HL-60 (cell line): ENCODE results near the gene RNF130.

Experiments used
- POLR2AphosphoS5 ChIP-seq: IDR thresholded peaks from 2 replicates; pipeline ENCODE4 v1.6.1; 2012; ENCODE audit warnings: low read depth
- REST ChIP-seq: IDR thresholded peaks from 2 replicates; pipeline ENCODE4 v1.6.1; 2012; ENCODE audit warnings: low read depth; ENCODE audit not compliant: insufficient replicate concordance
- TF ChIP-seq, protein P1 (sequence below): IDR thresholded peaks from one replicate; pipeline ENCODE4 v1.5.1; 2011; ENCODE audit warnings: low read length, control low read depth, inconsistent platforms; ENCODE audit not compliant: insufficient read depth

DNA sequence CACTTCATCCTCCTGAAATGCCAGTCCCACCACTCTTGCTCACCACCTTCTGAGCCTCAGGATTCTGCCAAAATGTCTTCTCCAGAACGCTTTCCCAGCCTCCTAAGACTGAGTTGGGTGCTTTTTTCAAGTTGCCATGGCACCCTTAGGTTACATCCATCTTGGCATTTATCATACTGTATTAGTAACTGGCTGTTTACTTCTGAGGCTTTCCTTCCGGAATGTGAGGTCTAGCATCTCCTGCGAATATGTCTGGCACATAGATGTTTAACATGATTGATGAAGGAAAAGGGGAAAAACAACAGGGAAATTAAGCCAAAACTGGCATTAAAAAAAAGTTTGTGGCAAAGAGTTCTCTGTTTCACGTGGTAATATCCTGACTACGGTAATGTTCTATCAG lies 24.9 kb downstream of the RNF130 start:
- TF ChIP-seq, protein P1, sequence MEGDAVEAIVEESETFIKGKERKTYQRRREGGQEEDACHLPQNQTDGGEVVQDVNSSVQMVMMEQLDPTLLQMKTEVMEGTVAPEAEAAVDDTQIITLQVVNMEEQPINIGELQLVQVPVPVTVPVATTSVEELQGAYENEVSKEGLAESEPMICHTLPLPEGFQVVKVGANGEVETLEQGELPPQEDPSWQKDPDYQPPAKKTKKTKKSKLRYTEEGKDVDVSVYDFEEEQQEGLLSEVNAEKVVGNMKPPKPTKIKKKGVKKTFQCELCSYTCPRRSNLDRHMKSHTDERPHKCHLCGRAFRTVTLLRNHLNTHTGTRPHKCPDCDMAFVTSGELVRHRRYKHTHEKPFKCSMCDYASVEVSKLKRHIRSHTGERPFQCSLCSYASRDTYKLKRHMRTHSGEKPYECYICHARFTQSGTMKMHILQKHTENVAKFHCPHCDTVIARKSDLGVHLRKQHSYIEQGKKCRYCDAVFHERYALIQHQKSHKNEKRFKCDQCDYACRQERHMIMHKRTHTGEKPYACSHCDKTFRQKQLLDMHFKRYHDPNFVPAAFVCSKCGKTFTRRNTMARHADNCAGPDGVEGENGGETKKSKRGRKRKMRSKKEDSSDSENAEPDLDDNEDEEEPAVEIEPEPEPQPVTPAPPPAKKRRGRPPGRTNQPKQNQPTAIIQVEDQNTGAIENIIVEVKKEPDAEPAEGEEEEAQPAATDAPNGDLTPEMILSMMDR = no peak
- TF ChIP-seq POLR2AphosphoS5 = no peak
- no peak for TF ChIP-seq REST
